Measurements from ENCODE around the gene PSPC1. TPM values are rescaled to one million over a fixed set of nuclear protein-coding genes. Genes with fewer than 3 reads are reported as not detected.
"Not testable (repeated sequence)": the region's sequence is repeated elsewhere in the genome, so short reads cannot be mapped to it uniquely, and the experiment has no call there.

PSPC1 gene
- total RNA-seq, 1 donor from 2014 or later: 86.7 TPM

DNA sequence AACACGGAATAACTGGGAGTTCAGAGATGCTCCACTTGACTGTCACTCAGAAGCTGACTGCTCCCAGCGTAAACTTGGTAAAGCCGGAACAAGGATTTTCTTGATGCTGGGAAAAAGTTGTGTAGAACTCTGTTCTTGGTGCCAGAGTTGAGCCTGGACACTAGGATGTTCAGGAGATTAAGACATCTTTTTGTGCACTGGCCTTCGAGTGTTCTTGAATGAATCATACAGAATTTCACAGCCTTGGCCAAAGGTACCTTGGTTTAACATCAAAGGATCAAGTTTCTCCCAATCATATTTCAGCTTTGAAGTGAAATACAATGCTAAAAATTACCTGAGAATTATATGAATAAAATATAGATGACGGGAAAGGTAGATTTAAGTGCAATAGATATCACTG, 81.8 kb downstream of the PSPC1 start:
- H3K27ac Mint-ChIP-seq: not testable (repeated sequence)

DNA sequence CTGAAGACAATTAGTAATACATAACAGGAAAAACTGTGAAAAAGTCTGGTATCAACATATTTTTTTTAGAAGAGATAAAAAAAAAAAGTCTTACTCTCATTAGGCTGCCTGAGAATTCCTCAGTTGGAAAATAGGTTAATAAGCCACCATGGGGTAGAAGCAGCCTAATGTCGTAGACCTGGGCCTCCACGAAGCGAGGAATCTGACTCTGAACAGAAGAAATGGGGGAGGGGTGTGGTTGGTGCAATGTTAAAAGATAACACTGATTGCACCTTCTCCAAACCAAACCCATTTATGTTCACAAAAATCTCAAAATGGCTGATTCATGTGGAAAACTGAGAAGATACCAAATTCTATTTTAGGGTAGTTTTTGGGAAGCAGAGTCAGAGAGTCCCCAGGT, 86.9 kb downstream of the PSPC1 start:
- H3K4me1 Mint-ChIP-seq: peaks cover 21% of the 10 kb centered on the region
- DNase-seq (ENCODE audit: low spot score in 2 of 2, unreplicated experiment in 2 of 2): no peak
- no peak overlapping the region for H3K27ac Mint-ChIP-seq
- TF ChIP-seq, protein P1, sequence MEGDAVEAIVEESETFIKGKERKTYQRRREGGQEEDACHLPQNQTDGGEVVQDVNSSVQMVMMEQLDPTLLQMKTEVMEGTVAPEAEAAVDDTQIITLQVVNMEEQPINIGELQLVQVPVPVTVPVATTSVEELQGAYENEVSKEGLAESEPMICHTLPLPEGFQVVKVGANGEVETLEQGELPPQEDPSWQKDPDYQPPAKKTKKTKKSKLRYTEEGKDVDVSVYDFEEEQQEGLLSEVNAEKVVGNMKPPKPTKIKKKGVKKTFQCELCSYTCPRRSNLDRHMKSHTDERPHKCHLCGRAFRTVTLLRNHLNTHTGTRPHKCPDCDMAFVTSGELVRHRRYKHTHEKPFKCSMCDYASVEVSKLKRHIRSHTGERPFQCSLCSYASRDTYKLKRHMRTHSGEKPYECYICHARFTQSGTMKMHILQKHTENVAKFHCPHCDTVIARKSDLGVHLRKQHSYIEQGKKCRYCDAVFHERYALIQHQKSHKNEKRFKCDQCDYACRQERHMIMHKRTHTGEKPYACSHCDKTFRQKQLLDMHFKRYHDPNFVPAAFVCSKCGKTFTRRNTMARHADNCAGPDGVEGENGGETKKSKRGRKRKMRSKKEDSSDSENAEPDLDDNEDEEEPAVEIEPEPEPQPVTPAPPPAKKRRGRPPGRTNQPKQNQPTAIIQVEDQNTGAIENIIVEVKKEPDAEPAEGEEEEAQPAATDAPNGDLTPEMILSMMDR (IDR thresholded peaks at IDR 0.05; ENCODE audit: unreplicated experiment): no peak
- H3K4me3 Mint-ChIP-seq: no peak overlapping the region
- no peaks in the 10 kb centered on the region for H3K9me3 Mint-ChIP-seq
- H3K27me3 Mint-ChIP-seq (ENCODE audit: low read depth): no peaks in the 10 kb centered on the region
- peaks cover 17% of the 10 kb centered on the region for H3K36me3 Mint-ChIP-seq

More for the DNA sequence above, 81.8 kb downstream of the PSPC1 start:
- H3K9me3 Mint-ChIP-seq; DNase-seq (ENCODE audit: low spot score in 2 of 2, unreplicated experiment in 2 of 2); H3K4me3 Mint-ChIP-seq; H3K36me3 Mint-ChIP-seq; H3K27me3 Mint-ChIP-seq (ENCODE audit: low read depth): not testable (repeated sequence)
- H3K4me1 Mint-ChIP-seq: peaks cover 14% of the 10 kb centered on the region

DNA sequence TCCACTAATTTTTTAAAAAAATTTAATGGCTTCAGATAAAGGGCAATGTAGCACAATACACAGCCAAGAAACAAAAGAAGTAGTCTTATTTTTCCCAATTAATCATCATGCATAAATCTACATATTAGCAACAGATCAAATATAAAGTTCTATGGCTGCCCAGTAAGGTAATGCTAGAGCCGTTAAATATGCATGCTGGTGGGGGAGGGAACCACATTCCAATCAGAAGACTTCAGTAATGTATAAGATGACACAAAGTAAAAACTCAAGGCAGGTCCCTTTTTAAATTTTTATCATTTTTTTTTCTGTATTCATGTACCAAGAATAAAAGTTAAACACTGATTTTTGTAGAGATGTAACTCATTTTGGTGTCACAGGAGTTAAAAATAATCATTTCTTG, 87.3 kb downstream of the PSPC1 start:
- Mint-ChIP-seq H3K4me1 (peaks cover 21% of the 10 kb centered on the region), H3K36me3 (peaks cover 20% of the 10 kb centered on the region), H3K27ac (peak overlapping the region; percentile 8), H3K27me3 (ENCODE audit: low read depth) (no peaks in the 10 kb centered on the region), H3K4me3 (no peak overlapping the region), H3K9me3 (no peaks in the 10 kb centered on the region)
- no peak for DNase-seq (ENCODE audit: low spot score in 2 of 2, unreplicated experiment in 2 of 2)
- TF ChIP-seq, protein P1 (IDR thresholded peaks at IDR 0.05; ENCODE audit: unreplicated experiment): no peak

DNA sequence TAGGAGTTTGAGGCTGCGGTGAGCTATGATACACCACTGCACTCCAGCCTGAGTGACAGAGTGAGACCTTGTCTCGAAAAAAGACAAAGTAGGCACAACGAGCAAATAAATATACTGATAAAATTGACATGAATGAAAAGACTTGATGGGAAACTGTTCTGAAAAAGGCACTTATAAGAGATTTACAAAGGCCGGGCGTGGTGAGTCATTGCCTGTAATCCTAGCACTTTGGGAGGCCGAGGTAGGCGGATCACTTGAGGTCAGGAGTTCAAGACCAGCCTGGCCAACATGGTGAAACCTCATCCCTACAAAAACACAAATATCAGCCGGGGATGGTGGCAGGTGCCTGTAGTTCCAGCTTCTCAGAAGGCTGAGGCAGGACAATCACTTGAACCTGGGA, 91.3 kb downstream of the PSPC1 start:
- H3K36me3 Mint-ChIP-seq: peaks cover 20% of the 10 kb centered on the region
- not testable (repeated sequence) for H3K27me3 Mint-ChIP-seq (ENCODE audit: low read depth); H3K27ac Mint-ChIP-seq; H3K9me3 Mint-ChIP-seq; H3K4me3 Mint-ChIP-seq; DNase-seq (ENCODE audit: low spot score in 2 of 2, unreplicated experiment in 2 of 2)
- H3K4me1 Mint-ChIP-seq: peaks cover 12% of the 10 kb centered on the region

DNA sequence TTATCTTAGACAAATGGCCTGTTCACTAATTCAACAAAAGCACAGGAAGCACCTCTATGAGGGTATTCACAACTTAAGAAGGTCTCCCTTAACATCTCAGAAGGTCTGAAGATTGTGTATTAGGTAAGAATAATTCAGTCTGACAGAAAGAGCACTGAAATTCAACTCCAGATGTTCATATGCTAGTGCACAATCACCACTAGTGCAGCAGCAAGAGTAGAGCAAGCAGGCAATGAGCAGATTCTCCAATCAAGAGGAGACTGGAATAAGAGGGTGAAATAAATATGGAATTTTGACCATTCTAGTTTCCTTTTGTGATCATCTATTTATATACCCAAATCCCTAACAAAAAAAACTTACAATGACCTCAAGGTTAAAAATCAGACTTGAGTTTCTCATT, 97.3 kb downstream of the PSPC1 start:
- DNase-seq (ENCODE audit: low spot score in 2 of 2, unreplicated experiment in 2 of 2): no peak
- Mint-ChIP-seq H3K36me3 (no peaks in the 10 kb centered on the region), H3K27ac (peak overlapping the region; percentile 44), H3K4me3 (no peak overlapping the region), H3K4me1 (no peaks in the 10 kb centered on the region), H3K27me3 (ENCODE audit: low read depth) (no peaks in the 10 kb centered on the region), H3K9me3 (no peaks in the 10 kb centered on the region)
- TF ChIP-seq, protein P1 (IDR thresholded peaks at IDR 0.05; ENCODE audit: unreplicated experiment): no peak

GRCh38 chr13:19685034-19685433, 97.7 kb downstream of the PSPC1 start:
- Mint-ChIP-seq H3K27ac (peak overlapping the region; percentile 44), H3K27me3 (ENCODE audit: low read depth) (no peaks in the 10 kb centered on the region), H3K36me3 (no peaks in the 10 kb centered on the region), H3K4me1 (no peaks in the 10 kb centered on the region), H3K4me3 (no peak overlapping the region), H3K9me3 (no peaks in the 10 kb centered on the region)
- TF ChIP-seq, protein P1 (IDR thresholded peaks at IDR 0.05; ENCODE audit: unreplicated experiment): no peak
- no peak for DNase-seq (ENCODE audit: low spot score in 2 of 2, unreplicated experiment in 2 of 2)

GRCh38 chr13:19681517-19681916, 101.2 kb downstream of the PSPC1 start:
- Mint-ChIP-seq H3K9me3 (no peaks in the 10 kb centered on the region), H3K27ac (no peak overlapping the region), H3K27me3 (ENCODE audit: low read depth) (no peaks in the 10 kb centered on the region), H3K4me3 (no peak overlapping the region), H3K4me1 (no peaks in the 10 kb centered on the region), H3K36me3 (peaks cover 9% of the 10 kb centered on the region)
- no peak for DNase-seq (ENCODE audit: low spot score in 2 of 2, unreplicated experiment in 2 of 2)
- TF ChIP-seq, protein P1 (IDR thresholded peaks at IDR 0.05; ENCODE audit: unreplicated experiment): no peak
